NCI-H146 treated with DMSO at 0.1 percent for 48 hours (cell line): ENCODE data around the gene SESN1.

ENCODE experiments used
- DNase-seq: peaks from one replicate; lab custom pipeline; 2025; ENCODE audit not compliant: unreplicated experiment; lab: John Stamatoyannopoulos, UW

The SESN1 gene

DNA sequence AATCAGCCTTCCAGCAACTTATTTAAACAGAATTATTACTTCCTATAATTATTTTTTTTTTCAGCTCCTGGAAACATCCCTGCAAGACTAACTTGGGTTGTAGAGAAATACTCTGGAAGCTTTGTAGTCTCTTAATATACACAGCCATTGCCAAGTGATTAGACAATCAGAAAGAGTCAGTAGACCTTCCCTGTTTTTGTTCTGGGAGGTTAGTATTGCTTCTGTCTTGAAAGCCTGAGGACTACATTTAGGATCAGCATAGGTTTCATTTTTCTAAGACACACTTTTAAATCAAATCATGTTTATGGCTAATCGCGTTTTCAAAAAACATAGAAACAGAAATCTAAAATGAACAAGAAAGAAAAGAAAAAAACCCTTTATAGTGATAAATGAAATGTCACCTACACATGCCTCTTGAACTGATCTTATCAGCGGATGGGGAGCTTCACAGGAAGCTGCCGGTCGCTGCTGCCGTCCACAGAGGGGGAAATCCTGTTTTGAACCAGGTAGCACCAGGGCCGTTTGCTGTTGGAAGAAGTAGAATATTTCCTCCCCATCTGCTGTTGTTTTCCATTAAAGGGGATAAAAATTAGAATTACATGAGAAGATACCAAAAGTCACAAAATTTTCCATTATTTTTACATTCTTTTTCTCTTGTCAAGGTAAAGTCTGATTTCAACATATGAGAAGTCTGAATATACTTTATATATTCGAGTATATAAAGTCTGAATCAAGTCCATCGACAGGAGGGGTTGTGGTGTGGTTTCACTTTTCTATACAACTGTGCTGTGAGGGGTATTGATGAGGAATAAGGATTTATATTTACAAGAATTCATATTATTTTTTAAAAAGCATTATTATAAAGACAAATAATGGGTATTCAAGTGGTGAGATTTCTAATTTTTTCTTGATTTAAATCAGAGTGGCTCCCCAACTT, 151.8 kb downstream of the SESN1 start:
- DNase-seq, result no peak

DNA sequence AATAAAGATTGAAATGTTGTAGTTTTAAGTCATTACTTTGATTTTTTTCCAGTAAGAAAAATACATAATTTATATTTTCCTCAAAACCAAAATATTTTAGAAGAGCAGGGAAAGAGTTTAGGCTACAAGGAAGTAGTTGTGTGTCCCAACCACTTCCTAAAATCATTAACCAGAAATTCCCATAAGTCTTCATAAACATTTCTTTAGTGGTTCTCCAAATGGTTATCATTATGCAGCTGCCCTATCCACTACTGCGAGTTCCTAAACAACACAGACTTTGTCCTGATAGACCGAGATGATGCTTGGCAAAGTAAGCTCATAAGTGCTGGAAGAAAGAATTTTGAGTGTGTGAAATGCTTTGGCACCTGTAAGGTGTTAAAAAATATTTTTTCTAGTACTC, 152.8 kb downstream of the SESN1 start:
- no peak for DNase-seq

DNA sequence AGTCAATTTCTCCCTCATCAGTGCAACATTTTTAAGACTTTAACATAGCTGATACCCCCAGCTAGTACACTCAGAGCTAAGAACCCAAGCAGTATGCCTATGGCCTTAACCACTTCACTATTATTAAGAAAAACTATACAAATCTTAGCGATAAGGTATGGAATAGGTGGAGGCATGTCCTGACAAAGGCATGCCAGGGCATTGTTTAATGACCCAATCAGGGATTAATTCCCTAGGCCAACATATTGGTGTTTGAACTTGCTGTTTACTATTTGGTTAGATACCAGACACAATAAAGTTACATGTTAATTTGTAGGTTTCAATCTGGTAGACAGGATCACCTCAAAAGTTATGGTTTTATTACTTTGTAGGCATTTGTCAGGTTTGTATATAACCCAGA, 153.4 kb downstream of the SESN1 start:
- no peak for DNase-seq

DNA sequence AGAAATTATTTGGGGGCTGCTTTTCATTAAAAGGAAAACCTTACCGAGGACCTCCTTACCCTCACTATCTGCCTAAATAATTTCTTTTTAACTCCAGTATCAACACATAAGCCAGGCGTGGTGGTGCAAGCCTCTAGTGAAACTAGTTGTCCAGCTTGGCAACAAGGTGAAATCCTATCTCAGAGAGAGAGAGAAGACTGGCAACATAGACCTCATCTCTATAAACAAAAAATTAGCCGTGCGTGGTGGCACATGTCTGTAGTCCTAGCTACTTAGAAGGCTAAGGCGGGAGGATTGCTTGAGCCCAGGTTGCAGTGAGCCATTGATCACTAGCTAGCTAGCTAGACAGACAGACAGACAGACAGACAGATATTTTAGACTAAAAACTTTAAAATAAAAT, 153.9 kb downstream of the SESN1 start:
- no peak for DNase-seq

DNA sequence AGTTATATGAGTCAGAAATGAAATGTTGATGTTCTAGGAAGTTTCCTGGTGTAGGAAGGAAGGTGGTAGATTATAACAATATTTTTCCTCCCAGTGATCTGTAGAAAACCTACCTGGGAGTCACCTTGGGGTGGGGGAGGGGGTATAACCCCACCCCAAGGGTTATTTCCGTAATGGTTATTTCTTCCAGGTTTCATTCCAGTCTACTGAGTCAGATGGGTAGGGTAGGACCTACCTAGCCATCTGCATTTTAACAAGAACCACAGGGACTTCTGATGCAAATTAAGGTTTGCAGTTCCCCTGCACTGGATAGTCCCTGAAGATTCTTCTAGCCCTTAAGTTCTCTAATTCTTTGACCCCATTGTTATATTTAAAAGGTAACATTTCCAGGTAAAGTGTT, 157.5 kb downstream of the SESN1 start:
- no peak for DNase-seq
